H1 (cell line): ENCODE data around the gene PTPRG. TPM values are rescaled to one million over a fixed set of nuclear protein-coding genes. Genes with fewer than 3 reads are reported as not detected.

ENCODE experiments used
- CTCF ChIA-PET: fragments of 300-600 bp; sonication (Branson Sonifier 250); formaldehyde crosslinking; loops from one replicate; lab custom pipeline; 2021; ENCODE audit not compliant: partially characterized antibody; lab: Charles Lee
- POLR2A ChIA-PET: fragments of 300-600 bp; sonication (Branson Sonifier 250); formaldehyde crosslinking; loops from one replicate; lab custom pipeline; 2021; ENCODE audit warnings: inconsistent platforms; ENCODE audit not compliant: partially characterized antibody; lab: Charles Lee
- DNase-seq, 2 experiments: peaks; one replicate each; pipeline versions ENCODE4 v3.0.0 to v3.0.0-alpha.2; 2010 to 2022; ENCODE audit warnings: low spot score in 2 of 2, low read depth in 1 of 2, mixed read lengths in 1 of 2
- FAIRE-seq: peaks from 2 replicates; lab custom pipeline; 2011; peaks lifted over from hg19 to GRCh38; lab: Jason Lieb, UNC
- H2AFZ ChIP-seq: 2 replicates; pipeline ENCODE4 v1.8.1; 2012; ENCODE audit warnings: low read length, inconsistent platforms
- H2AK5ac ChIP-seq: 2 replicates; pipeline ENCODE4 v1.6.1; 2013; ENCODE audit warnings: low read depth, low read length
- H2BK120ac ChIP-seq: replicated peaks from 2 replicates; pipeline ENCODE3; 2013; ENCODE audit warnings: low read depth, low read length, inconsistent platforms
- H2BK12ac ChIP-seq: 2 replicates; pipeline ENCODE4 v1.6.1; 2013; ENCODE audit warnings: low read depth, low read length
- H2BK15ac ChIP-seq: 2 replicates; pipeline ENCODE4 v1.6.1; 2013; ENCODE audit warnings: low read length
- H2BK20ac ChIP-seq: 2 replicates; pipeline ENCODE4 v1.6.1; 2013; ENCODE audit warnings: low read length
- H2BK5ac ChIP-seq: 2 replicates; pipeline ENCODE4 v1.6.1; 2013; ENCODE audit warnings: low read depth, low read length
- H3K14ac ChIP-seq: 2 replicates; pipeline ENCODE4 v1.6.1; 2013; ENCODE audit warnings: inconsistent platforms; ENCODE audit not compliant: insufficient read length
- H3K18ac ChIP-seq: 2 replicates; pipeline ENCODE4 v1.6.1; 2013; ENCODE audit warnings: low read length; ENCODE audit errors: extremely low read depth
- H3K23ac ChIP-seq: 2 replicates; pipeline ENCODE4 v1.6.1; 2013; ENCODE audit warnings: inconsistent platforms; ENCODE audit not compliant: insufficient read length
- H3K23me2 ChIP-seq: 2 replicates; pipeline ENCODE4 v1.6.1; 2013; ENCODE audit warnings: low read depth, low read length
- H3K27ac ChIP-seq: 2 replicates; pipeline ENCODE4 v1.6.1; 2011; ENCODE audit warnings: low read depth, low read length, inconsistent platforms
- H3K27me3 ChIP-seq, 4 experiments: replicated peaks in 1 of 4; 1 replicate in 1 of 4; 2 replicates in 3 of 4; pipeline versions ENCODE4 v1.6.1 to v1.8.1; 2011 to 2013; ENCODE audit warnings: low read length in 3 of 4, mild to moderate bottlenecking in 3 of 4, inconsistent platforms in 2 of 4, mixed read lengths in 2 of 4, moderate library complexity in 1 of 4; ENCODE audit not compliant: control insufficient read depth in 3 of 4, insufficient read depth in 3 of 4; ENCODE audit errors: extremely low read depth in 1 of 4
- H3K36me3 ChIP-seq, 4 experiments: 2 replicates each; pipeline versions ENCODE4 v1.6.1 to v1.8.1; 2011 to 2013; ENCODE audit warnings: mild to moderate bottlenecking in 4 of 4, low read length in 3 of 4, moderate library complexity in 2 of 4, control low read depth in 1 of 4, inconsistent platforms in 1 of 4; ENCODE audit not compliant: insufficient read depth in 4 of 4, control insufficient read depth in 2 of 4
- H3K4ac ChIP-seq: replicated peaks from 2 replicates; pipeline ENCODE3; 2013; ENCODE audit warnings: low read length, low read depth, mixed read lengths, inconsistent platforms; ENCODE audit not compliant: insufficient read length
- H3K4me1 ChIP-seq, 4 experiments: replicated peaks in 1 of 4; 1 replicate in 1 of 4; 2 replicates in 3 of 4; pipeline versions ENCODE4 v1.6.1 to v1.8.1; 2011 to 2013; ENCODE audit warnings: low read length in 3 of 4, inconsistent platforms in 2 of 4, mixed read lengths in 1 of 4; ENCODE audit not compliant: insufficient read depth in 4 of 4, control insufficient read depth in 3 of 4
- H3K4me2 ChIP-seq, 2 experiments: 2 replicates each; pipeline versions ENCODE4 v1.6.1 to v1.8.1; 2011 to 2013; ENCODE audit warnings: low read depth in 2 of 2, low read length in 2 of 2, control low read depth in 1 of 2, inconsistent platforms in 1 of 2, mild to moderate bottlenecking in 1 of 2; ENCODE audit not compliant: insufficient read depth in 1 of 2
- H3K4me3 ChIP-seq, 4 experiments: fragments of 200-600, 300-600 bp in 1 of 4; sonication (generic), shearing (Covaris generic), sonication (Bioruptor Twin) in 1 of 4; 2 replicates each; pipeline versions ENCODE4 v1.5.1 to v1.8.1; 2011 to 2016; ENCODE audit warnings: low read length in 4 of 4, low read depth in 3 of 4, control low read depth in 2 of 4, inconsistent platforms in 2 of 4, mild to moderate bottlenecking in 2 of 4, mixed read lengths in 1 of 4, moderate library complexity in 1 of 4; ENCODE audit not compliant: insufficient read depth in 2 of 4; ENCODE audit errors: extremely low read depth in 1 of 4
- H3K56ac ChIP-seq: replicated peaks from 2 replicates; pipeline ENCODE3; 2013; ENCODE audit warnings: low read depth, mild to moderate bottlenecking, mixed read lengths, low read length, inconsistent platforms; ENCODE audit not compliant: insufficient read length
- H3K79me1 ChIP-seq: 2 replicates; pipeline ENCODE4 v1.6.1; 2013; ENCODE audit warnings: low read depth, low read length, control low read depth
- H3K79me2 ChIP-seq, 2 experiments: 2 replicates each; pipeline versions ENCODE4 v1.6.1 to v1.8.1; 2012 to 2013; ENCODE audit warnings: low read length in 2 of 2, mild to moderate bottlenecking in 2 of 2, inconsistent platforms in 1 of 2; ENCODE audit not compliant: insufficient read depth in 2 of 2, control insufficient read depth in 1 of 2
- H3K9ac ChIP-seq, 4 experiments: replicated peaks in 1 of 4; 1 replicate in 1 of 4; 2 replicates in 3 of 4; pipeline versions ENCODE4 v1.6.1 to v1.8.1; 2011 to 2013; ENCODE audit warnings: low read depth in 3 of 4, low read length in 3 of 4, control low read depth in 2 of 4, mild to moderate bottlenecking in 2 of 4, moderate library complexity in 2 of 4, inconsistent platforms in 1 of 4; ENCODE audit errors: extremely low read depth in 1 of 4
- H3K9me3 ChIP-seq, 2 experiments: 2 replicates each; pipeline versions ENCODE4 v1.6.1 to v1.8.1; 2012 to 2013; ENCODE audit warnings: mild to moderate bottlenecking in 2 of 2, moderate library complexity in 2 of 2, control low read depth in 1 of 2, inconsistent platforms in 1 of 2, low read depth in 1 of 2, low read length in 1 of 2, mixed read lengths in 1 of 2; ENCODE audit not compliant: insufficient read depth in 2 of 2
- H4K20me1 ChIP-seq, 2 experiments: replicated peaks in 1 of 2; 2 replicates each; pipeline versions ENCODE3 to v1.8.1; 2011 to 2013; ENCODE audit warnings: inconsistent platforms in 2 of 2, low read length in 2 of 2, mild to moderate bottlenecking in 1 of 2; ENCODE audit not compliant: insufficient read depth in 2 of 2, control insufficient read depth in 1 of 2
- H4K5ac ChIP-seq: 2 replicates; pipeline ENCODE4 v1.6.1; 2013; ENCODE audit warnings: low read length, low read depth, mixed read lengths, inconsistent platforms; ENCODE audit not compliant: insufficient read length
- H4K8ac ChIP-seq: 2 replicates; pipeline ENCODE4 v1.8.0; 2013; ENCODE audit warnings: mild to moderate bottlenecking, moderate library complexity, low read length, inconsistent platforms; ENCODE audit not compliant: insufficient read depth; ENCODE audit errors: extremely low read depth
- H4K91ac ChIP-seq: replicated peaks from 2 replicates; pipeline ENCODE3; 2013; ENCODE audit warnings: low read length, mixed read lengths, inconsistent platforms; ENCODE audit not compliant: insufficient read length
- BACH1 ChIP-seq: IDR thresholded peaks from 2 replicates; pipeline ENCODE4 v1.6.1; 2012; ENCODE audit warnings: low read length, improper control_type of control experiment
- CTBP2 ChIP-seq: IDR thresholded peaks from 2 replicates; pipeline ENCODE4 v1.7.0; 2011; ENCODE audit warnings: borderline replicate concordance, mild to moderate bottlenecking, moderate library complexity, mixed read lengths, low read length; ENCODE audit not compliant: insufficient read depth, insufficient read length
- HDAC6 ChIP-seq: IDR thresholded peaks from one replicate; pipeline ENCODE4 v1.7.1; 2012; ENCODE audit warnings: low read depth, mild to moderate bottlenecking, inconsistent platforms, low read length, moderate library complexity
- MAFK ChIP-seq: IDR thresholded peaks from 2 replicates; pipeline ENCODE4 v1.6.1; 2012; ENCODE audit warnings: low read depth, mild to moderate bottlenecking, improper control_type of control experiment, low read length
- WGBS, 2 experiments: shearing (Covaris generic) in 1 of 2; methylation state at CpG; one replicate each; pipeline versions ENCODE4 v1.1.6 to v1.1.7; 2013 to 2015; ENCODE audit warnings: low lambda C conversion rate in 2 of 2, mixed read lengths in 2 of 2, inconsistent platforms in 1 of 2, low coverage in 1 of 2, missing lambda C conversion rate in 1 of 2; ENCODE audit not compliant: insufficient replicate concordance in 2 of 2, insufficient coverage in 1 of 2, insufficient read length in 1 of 2; ENCODE audit errors: extremely low coverage in 1 of 2, missing lambda C conversion rate in 1 of 2; 5-methylcytosine and 5-hydroxymethylcytosine counted together
- polyA plus RNA-seq, 7 experiments: library from polyadenylated mRNA; depleted of rRNA in 3 of 7; stranded (reverse) in 5 of 7; unstranded in 2 of 7; fragments of >200 nt in 5 of 7; fragments of 200-250 nt in 2 of 7; gene quantifications; 1 replicate in 5 of 7; 2 replicates in 1 of 7; 4 replicates in 1 of 7; pipeline versions ENCODE4 v1.2.1 to v1.2.3, GENCODE V29; 2011 to 2013; ENCODE audit warnings: missing spikeins in 2 of 7, mixed read lengths in 2 of 7
- total RNA-seq: library from RNA; stranded (reverse); fragmentation: NEBNext Ultra II Directional; extraction: Animal tissue kit (Norgen Biotek cat#: 25700); gene quantifications from 2 replicates; pipeline ENCODE4 v1.2.1, GENCODE V29; 2021

The PTPRG gene
- total and polyA plus RNA-seq, 2 of the 8 experiments (the other 6 are each of a cell fraction or from before 2014, with no cell fraction given): 23.3 to 96.2 TPM

DNA sequence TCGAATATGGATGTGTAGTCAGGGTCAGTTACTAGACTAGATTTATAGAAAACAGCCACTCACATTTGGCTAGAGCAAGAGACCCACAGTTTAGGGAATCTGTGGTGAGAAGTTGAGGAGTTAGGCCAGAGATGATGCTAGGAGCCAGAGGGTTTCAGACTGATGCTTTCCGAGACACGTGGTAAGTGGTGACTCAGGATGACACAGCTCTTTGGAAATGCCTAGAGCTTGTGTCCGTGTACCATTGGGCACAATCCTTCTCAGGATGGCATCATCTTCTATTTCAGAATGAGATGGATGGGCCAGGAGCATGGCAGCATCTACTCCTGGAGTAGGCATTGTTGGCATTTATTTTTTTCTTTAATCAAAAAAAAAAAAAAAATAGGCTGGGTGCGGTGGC lies 28.5 kb downstream of the PTPRG start:
- peaks cover 0 to 14% (median under 1%) of the 10 kb centered on the region in 4 experiments; a peak in 4 of 8 replicates for H3K36me3 ChIP-seq
- H2BK15ac ChIP-seq: no peak overlapping the region
- no peak overlapping the region for H3K4me2 ChIP-seq
- H3K4me3 ChIP-seq: no peak overlapping the region
- H3K4ac ChIP-seq: no peak overlapping the region
- FAIRE-seq (no peak), DNase-seq (no peak)
- H3K56ac ChIP-seq: no peak overlapping the region
- no peak overlapping the region for H3K9ac ChIP-seq
- no peak overlapping the region for H2AFZ ChIP-seq
- H3K27ac ChIP-seq: no peak overlapping the region
- no peak overlapping the region for H2BK12ac ChIP-seq
- no peak overlapping the region for H2BK120ac ChIP-seq
- no peaks in the 10 kb centered on the region for H3K27me3 ChIP-seq
- H3K23ac ChIP-seq: no peak overlapping the region
- no peaks in the 10 kb centered on the region; the same call in 1 of the 2 replicates for H3K23me2 ChIP-seq
- peaks cover 44 to 100% of the 10 kb centered on the region in 2 experiments for H3K79me2 ChIP-seq
- 91% methylated on average over 5 of the region's 5 CpGs; no CpG with 5 or more reads in 1 of the 2 experiments for WGBS, 2 experiments
- ChIA-PET POLR2A (interaction anchor here (1.5 to 3.1 kb wide), 3 partner anchors 12 to 29 kb away, joined by 4 to 19 read pairs (median 7); partner anchors contain the start of gene PTPRG), CTCF (interaction anchor here (0.5 kb wide), 1 partner anchor 15 kb away, joined by 4 read pairs; no protein-coding TSS in a partner anchor)
- H3K4me1 ChIP-seq: peaks cover 2 to 15% (median 9%) of the 10 kb centered on the region in 4 experiments; a peak in 5 of 7 replicates
- peaks cover 16% of the 10 kb centered on the region for H3K79me1 ChIP-seq
- H4K20me1 ChIP-seq: peaks cover 22 to 29% of the 10 kb centered on the region in 2 experiments
- H2BK20ac ChIP-seq: no peak overlapping the region
- H3K14ac ChIP-seq: no peak overlapping the region
- H3K18ac ChIP-seq: no peak overlapping the region
- H4K91ac ChIP-seq: no peak overlapping the region
- no peak overlapping the region for H2BK5ac ChIP-seq
- TF ChIP-seq HDAC6 (no peak), BACH1 (peak; percentile 38; the same call in 1 of the 2 replicates), CTBP2 (no peak), MAFK (no peak)
- H4K8ac ChIP-seq: no peak overlapping the region
- H2AK5ac ChIP-seq: peak overlapping the region; percentile 58; the same call in 1 of the 2 replicates
- no peak overlapping the region for H4K5ac ChIP-seq
- no peaks in the 10 kb centered on the region for H3K9me3 ChIP-seq
